ENCODE results near the gene FOXO3. TPM values are rescaled to one million over a fixed set of nuclear protein-coding genes. Genes with fewer than 3 reads are reported as not detected.

The FOXO3 gene
- total RNA-seq, 1 donor from 2014 or later, result 20.8 TPM

GRCh38 chr6:108594151-108594550 lies 33.4 kb downstream of the FOXO3 start:
- DNase-seq (ENCODE audit: extremely low read depth, low read depth, low spot score), result no peak

DNA sequence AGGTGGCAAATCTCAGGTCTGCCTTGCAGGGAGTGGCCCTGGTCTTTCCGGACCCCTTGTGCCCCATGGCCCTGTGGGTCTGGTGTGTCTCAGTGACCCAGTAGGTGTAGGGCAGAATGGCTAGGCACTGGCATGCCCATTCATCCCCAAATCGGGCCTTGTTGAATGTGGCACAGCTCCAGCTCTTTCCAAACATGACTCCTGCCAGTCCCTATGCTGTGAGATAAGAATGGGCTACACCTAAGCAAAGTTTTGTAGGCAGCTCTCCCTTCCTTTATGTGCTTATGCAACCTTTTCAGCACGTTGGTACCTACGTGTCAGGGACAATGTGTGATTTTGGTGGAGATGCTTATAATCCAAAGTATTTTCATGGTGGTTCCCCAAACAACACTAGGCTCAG lies 33.9 kb downstream of the FOXO3 start:
- DNase-seq (ENCODE audit: extremely low read depth, low read depth, low spot score), result no peak

DNA sequence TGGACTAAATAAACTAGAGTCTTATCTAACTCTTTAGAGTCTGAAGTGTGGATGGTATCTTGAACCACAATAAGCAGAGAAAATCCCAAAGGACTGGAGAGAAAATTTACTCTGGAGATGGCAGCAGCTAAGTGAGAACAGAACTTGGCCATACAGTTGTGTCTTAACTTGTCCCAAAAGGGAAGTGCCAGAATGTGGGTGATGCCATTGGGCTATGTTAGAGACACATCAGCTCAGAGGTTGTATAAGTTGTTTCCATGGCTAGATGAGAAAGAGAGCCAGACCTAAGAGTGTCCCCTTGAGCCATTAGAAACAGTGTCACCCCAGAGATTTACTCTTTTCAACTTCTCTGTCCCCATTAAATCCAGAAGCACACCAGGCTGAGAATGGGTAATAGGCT lies 36.2 kb downstream of the FOXO3 start:
- DNase-seq (ENCODE audit: extremely low read depth, low read depth, low spot score), result no peak

GRCh38 chr6:108597572-108598304 lies 37.0 kb downstream of the FOXO3 start:
- no peak for DNase-seq (ENCODE audit: extremely low read depth, low read depth, low spot score)

GRCh38 chr6:108598305-108598863 lies 37.7 kb downstream of the FOXO3 start:
- DNase-seq (ENCODE audit: extremely low read depth, low read depth, low spot score), result no peak

GRCh38 chr6:108604156-108604555 lies 43.4 kb downstream of the FOXO3 start:
- no peak for DNase-seq (ENCODE audit: extremely low read depth, low read depth, low spot score)

GRCh38 chr6:108606250-108606690 lies 45.6 kb downstream of the FOXO3 start:
- DNase-seq (ENCODE audit: extremely low read depth, low read depth, low spot score), result no peak

DNA sequence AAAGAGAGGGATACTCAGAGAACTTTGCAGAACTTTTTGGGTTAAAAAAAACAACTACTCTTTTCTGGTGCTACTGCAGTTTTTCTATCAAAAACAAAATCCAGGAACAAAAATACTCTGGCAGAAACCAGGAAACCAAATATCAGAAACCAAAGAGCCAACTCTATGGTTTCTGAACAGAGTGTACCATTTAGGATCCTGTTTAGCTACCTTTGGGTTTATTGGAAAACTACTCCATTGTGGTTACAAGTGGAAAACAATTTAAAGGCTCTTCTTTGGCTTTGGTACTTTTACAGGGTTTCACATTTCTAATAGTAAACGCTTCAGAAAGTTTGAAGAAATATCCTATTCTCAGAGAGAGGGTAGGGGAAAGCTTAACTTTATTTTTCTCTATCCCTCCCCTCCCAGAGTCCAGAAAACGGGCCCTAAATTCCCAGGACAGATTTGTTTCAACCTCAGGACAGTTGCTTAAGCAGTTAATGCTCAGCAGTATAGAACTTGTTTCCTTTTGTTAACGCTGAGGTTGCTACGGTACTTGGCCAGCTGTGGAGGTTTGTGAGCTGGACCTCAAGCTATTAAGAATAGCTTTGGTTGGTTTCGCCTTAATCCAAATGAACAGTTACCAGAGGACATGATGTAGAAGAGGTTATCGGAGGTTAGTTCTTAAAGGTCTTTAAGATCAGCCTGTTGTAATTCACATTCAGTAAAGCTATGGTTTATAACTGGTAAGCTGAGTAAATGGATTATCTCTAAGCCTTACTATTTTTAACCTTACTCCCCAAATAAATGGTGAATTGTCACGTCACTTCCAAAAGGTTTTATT lies 47.9 kb downstream of the FOXO3 start:
- no peak for DNase-seq (ENCODE audit: extremely low read depth, low read depth, low spot score)

DNA sequence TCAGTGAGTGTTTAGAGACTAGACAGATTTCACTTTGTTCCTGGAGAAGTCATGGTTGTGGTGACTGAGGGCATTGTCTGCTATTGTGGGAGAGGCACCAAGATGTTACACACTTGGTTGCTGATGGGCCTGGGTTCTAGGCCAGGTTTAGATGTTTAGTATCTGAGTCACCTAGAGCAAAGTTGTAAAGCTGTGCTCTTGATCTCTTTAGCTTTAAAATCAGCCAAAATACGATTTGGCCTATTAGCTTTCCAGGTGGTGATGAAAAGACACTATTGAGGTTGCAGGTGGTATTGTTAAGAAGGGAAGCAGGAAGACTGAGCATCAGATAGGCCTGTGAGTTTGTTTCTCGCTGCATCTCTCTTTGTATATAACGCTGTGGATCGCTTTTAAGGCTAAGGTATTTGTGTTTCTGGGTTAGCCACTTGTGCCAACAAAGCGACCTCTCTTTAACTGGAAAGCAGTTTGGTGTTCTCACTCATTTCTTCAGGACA lies 48.6 kb downstream of the FOXO3 start:
- no peak for DNase-seq (ENCODE audit: extremely low read depth, low read depth, low spot score)

- DNase-seq (ENCODE audit: extremely low read depth, low read depth, low spot score), result no peak
These were observed 49.6 kb downstream of the FOXO3 start for GRCh38 chr6:108610270-108610839.

- DNase-seq (ENCODE audit: extremely low read depth, low read depth, low spot score), result no peak
These were observed 50.4 kb downstream of the FOXO3 start for GRCh38 chr6:108610957-108611586.

GRCh38 chr6:108612852-108613251 lies 52.1 kb downstream of the FOXO3 start:
- DNase-seq (ENCODE audit: extremely low read depth, low read depth, low spot score), result no peak

GRCh38 chr6:108616544-108616943 lies 55.8 kb downstream of the FOXO3 start:
- DNase-seq (ENCODE audit: extremely low read depth, low read depth, low spot score), result no peak

- no peak for DNase-seq (ENCODE audit: extremely low read depth, low read depth, low spot score)
These were observed 56.3 kb downstream of the FOXO3 start for GRCh38 chr6:108616973-108617372.

GRCh38 chr6:108618623-108619152 lies 58.0 kb downstream of the FOXO3 start:
- no peak for DNase-seq (ENCODE audit: extremely low read depth, low read depth, low spot score)

DNA sequence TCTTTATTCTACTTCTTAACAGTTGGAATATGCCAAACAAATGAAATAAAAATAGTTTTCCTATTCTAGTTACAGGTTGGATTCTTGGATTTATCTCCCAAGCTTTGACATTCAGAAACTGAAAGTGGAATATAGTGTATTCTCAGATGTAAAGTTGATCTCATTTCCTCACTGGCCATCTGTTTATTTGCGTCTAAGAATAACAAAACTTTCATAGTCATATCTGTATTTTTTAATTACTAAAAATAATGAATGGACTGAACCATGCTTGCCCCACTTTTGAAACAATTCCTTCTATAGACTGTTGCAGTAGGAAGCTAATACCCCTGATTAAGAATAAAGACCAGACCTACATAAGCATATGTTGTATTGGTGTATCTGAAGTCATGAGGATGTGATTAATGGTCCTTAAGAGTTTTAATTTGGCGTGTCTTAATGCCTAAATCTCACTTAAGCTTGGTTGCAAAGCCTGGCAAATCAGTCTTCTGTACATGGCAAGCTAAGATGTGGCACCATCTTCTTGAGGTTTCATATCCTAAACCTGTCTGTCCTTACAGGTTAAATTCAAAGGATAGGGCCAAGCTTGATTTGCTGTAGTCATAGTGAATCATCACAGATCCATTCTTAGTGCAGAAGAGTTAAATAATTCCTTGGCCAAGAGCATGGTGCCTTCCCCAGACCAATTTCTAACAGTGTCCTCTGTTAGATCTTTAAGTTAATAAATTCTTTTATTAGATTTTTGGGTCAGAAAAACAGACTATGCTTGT lies 58.9 kb downstream of the FOXO3 start:
- no peak for DNase-seq (ENCODE audit: extremely low read depth, low read depth, low spot score)

GRCh38 chr6:108621117-108621516 lies 60.4 kb downstream of the FOXO3 start:
- DNase-seq (ENCODE audit: extremely low read depth, low read depth, low spot score), result no peak

DNA sequence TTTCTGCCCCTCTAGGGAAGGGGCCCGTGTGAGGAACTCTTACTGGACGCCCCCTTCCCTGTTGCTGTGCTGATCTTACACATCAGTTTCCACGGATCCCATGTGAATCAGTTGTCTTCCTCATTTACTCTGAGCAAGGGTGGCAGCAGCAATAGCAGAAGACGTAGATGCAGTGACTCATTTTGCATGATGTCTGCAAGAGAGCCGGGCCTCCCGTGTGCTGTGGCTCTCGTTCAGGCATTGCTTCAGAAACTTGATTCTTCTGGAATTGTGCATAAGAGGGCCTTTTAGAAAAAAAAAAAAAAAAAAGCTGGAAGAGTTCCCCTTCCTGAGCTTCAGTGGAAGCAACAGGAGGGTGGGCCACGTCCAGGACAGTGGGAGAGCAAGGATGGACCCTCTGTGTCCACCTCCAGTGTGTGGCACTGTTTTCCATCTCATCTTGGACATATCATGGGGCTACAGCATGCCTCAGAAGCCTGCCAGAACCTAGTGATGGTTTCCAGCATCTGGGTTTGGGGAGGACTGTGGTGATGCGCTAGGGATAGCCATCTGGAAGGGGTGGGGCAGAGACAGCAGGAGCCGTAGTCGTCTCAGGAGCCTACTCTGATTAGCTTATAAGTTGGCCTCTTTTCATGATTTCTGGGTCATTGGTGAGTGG lies 62.1 kb downstream of the FOXO3 start:
- DNase-seq (ENCODE audit: extremely low read depth, low read depth, low spot score), result no peak

DNA sequence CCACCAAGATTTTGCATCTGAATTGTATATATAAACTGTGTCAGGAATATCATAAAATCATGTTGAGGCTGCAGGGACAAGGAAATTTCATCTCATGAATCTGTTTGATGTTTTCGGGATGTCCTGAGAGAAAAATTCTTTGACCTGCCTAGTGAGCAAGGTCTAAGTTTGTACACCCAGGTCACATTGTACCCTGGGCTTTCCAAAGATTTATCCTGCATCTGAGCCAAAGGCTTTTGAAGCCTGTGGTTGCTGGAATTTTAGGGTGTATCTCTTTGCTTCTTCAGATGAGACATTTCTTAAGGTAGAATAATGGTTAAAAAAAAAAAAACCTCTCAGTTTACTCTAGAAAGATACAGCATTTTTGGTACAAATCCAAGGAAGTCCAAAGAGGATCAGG lies 63.3 kb downstream of the FOXO3 start:
- DNase-seq (ENCODE audit: extremely low read depth, low read depth, low spot score), result no peak
